Osteocyte (in vitro differentiated cells): Measurements from ENCODE around the gene EFNA3. TPM values are rescaled to one million over a fixed set of nuclear protein-coding genes. Genes with fewer than 3 reads are reported as not detected.

Experiments used
- DNase-seq: peaks from one replicate; pipeline ENCODE4 v3.0.0; 2021; ENCODE audit warnings: mixed read lengths; ENCODE audit not compliant: unreplicated experiment; ENCODE audit errors: extremely low spot score
- H3K27ac Mint-ChIP-seq: one replicate; pipeline ENCODE4 v1.8.0; 2021; ENCODE audit warnings: mild to moderate bottlenecking, mixed read lengths; ENCODE audit not compliant: unreplicated experiment
- H3K27me3 Mint-ChIP-seq: one replicate; pipeline ENCODE4 v1.8.0; 2021; ENCODE audit warnings: mixed read lengths; ENCODE audit not compliant: unreplicated experiment
- H3K36me3 Mint-ChIP-seq: one replicate; pipeline ENCODE4 v1.8.0; 2021; ENCODE audit warnings: mixed read lengths; ENCODE audit not compliant: unreplicated experiment
- H3K4me1 Mint-ChIP-seq: one replicate; pipeline ENCODE4 v1.8.0; 2021; ENCODE audit warnings: mixed read lengths; ENCODE audit not compliant: unreplicated experiment
- H3K4me3 Mint-ChIP-seq: one replicate; pipeline ENCODE4 v1.8.0; 2021; ENCODE audit warnings: mild to moderate bottlenecking, moderate library complexity, mixed read lengths; ENCODE audit not compliant: unreplicated experiment
- H3K9me3 Mint-ChIP-seq: one replicate; pipeline ENCODE4 v1.8.0; 2021; ENCODE audit warnings: mixed read lengths; ENCODE audit not compliant: unreplicated experiment
- total RNA-seq: library from RNA; stranded (reverse); gene quantifications from 2 replicates; pipeline ENCODE4 v1.2.1, GENCODE V29; 2021
- TF ChIP-seq, protein P1 (sequence below): fragments of 200-600 bp; sonication (generic); IDR thresholded peaks from 2 replicates; pipeline ENCODE4 v1.5.0; 2021; ENCODE audit warnings: antibody characterized with exemption, mild to moderate bottlenecking, moderate library complexity

Gene EFNA3
- total RNA-seq, 1 donor from 2014 or later, result 2.9 TPM

DNA sequence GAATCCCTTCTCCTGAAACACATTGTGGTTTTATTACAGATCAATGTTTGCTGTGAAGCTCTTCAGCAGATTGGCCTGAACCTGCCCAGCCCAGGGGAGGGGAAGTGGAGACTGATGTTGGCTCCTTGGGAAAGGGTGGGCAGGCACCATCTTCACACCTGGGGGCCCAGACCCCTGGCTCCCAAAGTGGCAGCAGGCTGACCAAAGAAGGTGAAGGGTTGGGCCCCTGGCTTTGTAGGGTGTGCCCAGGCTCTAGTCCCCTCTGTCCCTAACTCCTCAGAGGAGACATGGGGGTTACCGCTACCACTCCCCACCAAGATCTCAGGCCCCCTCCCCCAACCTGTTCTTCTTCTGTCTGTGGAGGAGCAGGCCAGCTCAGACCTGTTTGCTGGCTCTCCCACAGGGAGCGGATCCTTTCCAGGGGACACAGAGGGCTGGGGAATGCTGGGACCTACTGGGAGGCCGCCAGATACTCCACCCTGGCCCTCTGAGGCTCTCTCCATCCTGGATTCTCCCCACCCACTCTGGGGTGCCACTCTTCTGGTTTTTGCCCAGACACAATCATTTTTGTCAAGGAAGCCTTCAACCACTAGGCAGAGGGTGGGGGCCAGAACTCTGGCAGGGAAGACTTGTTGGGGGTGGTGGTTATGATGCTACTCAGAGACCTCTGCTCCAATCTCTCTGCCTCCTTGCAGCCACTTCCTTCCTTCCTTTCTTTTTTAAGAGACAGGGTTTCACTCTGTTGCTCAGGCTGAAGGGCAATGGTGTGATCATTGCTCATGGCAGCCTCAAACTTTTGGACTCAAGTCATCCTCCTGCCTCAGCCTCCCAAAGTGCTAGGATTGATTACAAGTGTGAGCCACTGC lies 5.0 kb upstream of the EFNA3 start:
- no peaks in the 10 kb centered on the region for H3K36me3 Mint-ChIP-seq
- TF ChIP-seq, protein P1, sequence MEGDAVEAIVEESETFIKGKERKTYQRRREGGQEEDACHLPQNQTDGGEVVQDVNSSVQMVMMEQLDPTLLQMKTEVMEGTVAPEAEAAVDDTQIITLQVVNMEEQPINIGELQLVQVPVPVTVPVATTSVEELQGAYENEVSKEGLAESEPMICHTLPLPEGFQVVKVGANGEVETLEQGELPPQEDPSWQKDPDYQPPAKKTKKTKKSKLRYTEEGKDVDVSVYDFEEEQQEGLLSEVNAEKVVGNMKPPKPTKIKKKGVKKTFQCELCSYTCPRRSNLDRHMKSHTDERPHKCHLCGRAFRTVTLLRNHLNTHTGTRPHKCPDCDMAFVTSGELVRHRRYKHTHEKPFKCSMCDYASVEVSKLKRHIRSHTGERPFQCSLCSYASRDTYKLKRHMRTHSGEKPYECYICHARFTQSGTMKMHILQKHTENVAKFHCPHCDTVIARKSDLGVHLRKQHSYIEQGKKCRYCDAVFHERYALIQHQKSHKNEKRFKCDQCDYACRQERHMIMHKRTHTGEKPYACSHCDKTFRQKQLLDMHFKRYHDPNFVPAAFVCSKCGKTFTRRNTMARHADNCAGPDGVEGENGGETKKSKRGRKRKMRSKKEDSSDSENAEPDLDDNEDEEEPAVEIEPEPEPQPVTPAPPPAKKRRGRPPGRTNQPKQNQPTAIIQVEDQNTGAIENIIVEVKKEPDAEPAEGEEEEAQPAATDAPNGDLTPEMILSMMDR, result no peak
- H3K9me3 Mint-ChIP-seq, result no peaks in the 10 kb centered on the region
- no peak for DNase-seq
- H3K27me3 Mint-ChIP-seq, result peaks cover 11% of the 10 kb centered on the region
- peaks cover 13% of the 10 kb centered on the region for H3K4me1 Mint-ChIP-seq
- no peak overlapping the region for H3K4me3 Mint-ChIP-seq
- no peak overlapping the region for H3K27ac Mint-ChIP-seq

DNA sequence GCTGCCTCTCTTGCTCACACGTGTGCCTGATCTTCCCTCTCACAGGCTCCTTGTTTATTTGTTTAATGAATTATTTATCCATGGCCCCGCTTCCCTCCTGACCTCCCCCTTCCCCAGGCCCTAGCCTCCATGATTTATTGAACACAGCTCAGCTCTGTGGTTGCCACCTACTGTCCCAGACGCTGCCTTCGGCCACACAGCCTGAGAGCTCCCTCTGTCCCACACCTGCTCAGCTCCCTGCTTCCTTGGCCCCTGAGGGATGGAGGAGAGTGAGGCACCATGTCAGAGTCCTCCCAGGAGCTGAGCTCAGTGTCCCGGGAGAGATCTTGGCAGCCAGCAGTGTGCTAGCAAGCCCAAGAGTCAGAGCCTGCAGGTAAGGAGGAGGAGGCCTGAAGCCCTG lies 3.1 kb upstream of the EFNA3 start:
- Mint-ChIP-seq H3K27me3 (peaks cover 19% of the 10 kb centered on the region), H3K9me3 (no peaks in the 10 kb centered on the region), H3K27ac (no peak overlapping the region), H3K36me3 (peaks cover 2% of the 10 kb centered on the region), H3K4me3 (no peak overlapping the region), H3K4me1 (peaks cover 20% of the 10 kb centered on the region)
- TF ChIP-seq, protein P1, result no peak
- DNase-seq, result no peak

DNA sequence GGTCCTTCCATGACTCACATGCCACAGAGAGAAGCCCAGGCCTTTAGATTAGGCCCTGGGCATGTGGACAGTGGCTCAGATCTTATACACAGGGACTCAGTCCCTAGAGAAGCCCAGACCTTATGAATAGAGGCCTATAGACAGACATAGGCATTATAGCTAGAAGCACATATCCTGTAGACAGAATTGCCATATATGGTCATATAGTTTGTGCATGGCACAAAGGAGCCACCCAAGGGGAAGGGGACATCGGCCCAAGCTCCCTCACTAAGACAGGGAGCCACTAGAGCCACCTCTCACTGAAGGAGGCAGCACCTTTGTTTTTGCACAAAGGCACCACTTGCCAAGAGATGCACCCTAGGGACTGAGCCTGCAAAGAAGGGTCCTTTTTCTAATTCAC lies 2.3 kb upstream of the EFNA3 start:
- no peak for DNase-seq
- TF ChIP-seq, protein P1, result no peak
- no peaks in the 10 kb centered on the region for H3K9me3 Mint-ChIP-seq
- no peak overlapping the region for H3K27ac Mint-ChIP-seq
- H3K4me1 Mint-ChIP-seq, result peaks cover 22% of the 10 kb centered on the region
- no peak overlapping the region for H3K4me3 Mint-ChIP-seq
- H3K27me3 Mint-ChIP-seq, result peaks cover 24% of the 10 kb centered on the region
- H3K36me3 Mint-ChIP-seq, result peaks cover 2% of the 10 kb centered on the region

GRCh38 chr1:155077346-155077745 lies 1.3 kb upstream of the EFNA3 start:
- Mint-ChIP-seq H3K36me3 (peaks cover 2% of the 10 kb centered on the region), H3K9me3 (no peaks in the 10 kb centered on the region), H3K27me3 (peaks cover 23% of the 10 kb centered on the region), H3K4me1 (peaks cover 25% of the 10 kb centered on the region), H3K4me3 (no peak overlapping the region), H3K27ac (no peak overlapping the region)
- DNase-seq, result no peak
- TF ChIP-seq, protein P1, result no peak

DNA sequence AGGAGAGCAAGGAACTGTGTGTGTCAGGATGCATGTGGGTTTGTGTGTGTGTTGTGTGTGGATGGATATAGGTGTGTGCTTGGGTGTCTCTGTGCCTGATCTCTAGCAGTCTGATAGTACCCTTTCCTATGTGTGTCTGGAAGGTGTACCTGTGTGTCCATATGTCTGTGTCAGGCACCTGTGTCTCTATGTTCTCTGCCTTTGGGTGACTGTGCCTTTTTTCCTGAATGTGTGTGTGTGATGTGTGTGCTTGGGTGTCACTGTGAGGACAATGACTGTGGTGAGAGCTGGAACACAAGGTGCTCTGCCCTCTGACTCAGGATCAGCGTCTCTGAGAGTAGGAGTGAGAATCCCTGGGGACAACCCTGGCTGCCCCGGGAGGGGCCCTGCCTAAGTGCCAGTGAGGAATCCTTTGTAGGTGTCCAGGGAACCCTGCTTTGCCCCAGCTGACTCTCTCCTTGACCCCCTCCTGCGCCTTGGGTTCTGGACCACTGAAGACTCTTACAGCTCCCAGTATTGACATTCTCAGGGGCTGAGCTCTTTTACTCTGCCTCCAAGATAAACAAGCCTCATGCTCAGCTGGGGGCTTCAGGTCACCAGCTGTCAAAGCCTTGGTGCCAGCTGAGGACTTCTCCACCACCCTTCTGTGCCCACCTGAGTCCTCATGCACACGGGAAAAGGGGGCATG lies 735 bp upstream of the EFNA3 start:
- no peak overlapping the region for H3K27ac Mint-ChIP-seq
- TF ChIP-seq, protein P1, result no peak
- H3K4me3 Mint-ChIP-seq, result peak overlapping the region; percentile 53
- H3K27me3 Mint-ChIP-seq, result peaks cover 27% of the 10 kb centered on the region
- peaks cover 29% of the 10 kb centered on the region for H3K4me1 Mint-ChIP-seq
- DNase-seq, result no peak
- H3K9me3 Mint-ChIP-seq, result no peaks in the 10 kb centered on the region
- H3K36me3 Mint-ChIP-seq, result peaks cover 2% of the 10 kb centered on the region
